SH-SY5Y (cell line): ENCODE data around the gene RHPN2.

ENCODE experiments used
- GATA2 ChIP-seq: IDR thresholded peaks from 2 replicates; pipeline ENCODE4 v1.6.1; 2011; ENCODE audit warnings: mild to moderate bottlenecking, low read depth, low read length
- GATA3 ChIP-seq: IDR thresholded peaks from 2 replicates; pipeline ENCODE4 v1.6.1; 2011; ENCODE audit warnings: low read depth, mild to moderate bottlenecking, low read length, moderate library complexity

GRCh38 chr19:32997716-32998355, 66.9 kb downstream of the RHPN2 start:
- no peak for TF ChIP-seq GATA2
- no peak for TF ChIP-seq GATA3
